DND-41 (cell line): Measurements from ENCODE around the gene REP15.

Experiments used
- CTCF ChIP-seq: IDR thresholded peaks from 2 replicates; pipeline ENCODE4 v1.5.1; 2012; ENCODE audit warnings: borderline replicate concordance, low read length, moderate library complexity, mild to moderate bottlenecking; ENCODE audit not compliant: poor library complexity, severe bottlenecking; ENCODE audit errors: extremely low read depth
- EZH2 ChIP-seq: IDR thresholded peaks from 3 replicates; pipeline ENCODE4 v1.6.1; 2012; ENCODE audit warnings: borderline replicate concordance, low read depth, mild to moderate bottlenecking, moderate library complexity, low read length, inconsistent platforms; ENCODE audit not compliant: severe bottlenecking

GRCh38 chr12:27688671-27689070, 7.6 kb upstream of the REP15 start:
- TF ChIP-seq CTCF (no peak), EZH2 (no peak)
